ENCODE results near the gene HABP4. TPM values are rescaled to one million over a fixed set of nuclear protein-coding genes. Genes with fewer than 3 reads are reported as not detected.

Gene HABP4
- total RNA-seq, 1 donor from 2014 or later, result 14.3 TPM

- intact Hi-C loops (cut with micrococcal nuclease), result no loop called here
- Mint-ChIP-seq H3K4me1 (ENCODE audit: low read depth) (peaks cover 9% of the 10 kb centered on the region), H3K9me3 (no peaks in the 10 kb centered on the region), H3K4me3 (ENCODE audit: low read depth) (no peak overlapping the region), H3K36me3 (ENCODE audit: low read depth) (no peaks in the 10 kb centered on the region), H3K27me3 (ENCODE audit: low read depth) (no peaks in the 10 kb centered on the region), H3K27ac (no peak overlapping the region)
- no peak for DNase-seq (ENCODE audit: low spot score)
Observed at GRCh38 chr9:96524764-96525163, 74.8 kb downstream of the HABP4 start.

GRCh38 chr9:96532173-96532572, 82.2 kb downstream of the HABP4 start:
- Mint-ChIP-seq H3K4me3 (ENCODE audit: low read depth) (no peak overlapping the region), H3K36me3 (ENCODE audit: low read depth) (peaks cover 5% of the 10 kb centered on the region), H3K27ac (no peak overlapping the region), H3K4me1 (ENCODE audit: low read depth) (no peaks in the 10 kb centered on the region), H3K9me3 (peaks cover 9% of the 10 kb centered on the region), H3K27me3 (ENCODE audit: low read depth) (peaks cover 2% of the 10 kb centered on the region)
- no peak for DNase-seq (ENCODE audit: low spot score)
- intact Hi-C loops (cut with micrococcal nuclease), result no loop called here

GRCh38 chr9:96540106-96540505, 90.1 kb downstream of the HABP4 start:
- H3K36me3 Mint-ChIP-seq (ENCODE audit: low read depth), result no peaks in the 10 kb centered on the region
- H3K4me1 Mint-ChIP-seq (ENCODE audit: low read depth), result no peaks in the 10 kb centered on the region
- H3K4me3 Mint-ChIP-seq (ENCODE audit: low read depth), result no peak overlapping the region
- H3K27me3 Mint-ChIP-seq (ENCODE audit: low read depth), result peaks cover 2% of the 10 kb centered on the region
- H3K27ac Mint-ChIP-seq, result no peak overlapping the region
- DNase-seq (ENCODE audit: low spot score), result no peak
- H3K9me3 Mint-ChIP-seq, result no peaks in the 10 kb centered on the region
- intact Hi-C loops (cut with micrococcal nuclease), result no loop called here

Other genes with a start within 250 kb of the HABP4 start
- gene HSD17B3, start 148.0 kb upstream of the HABP4 start, total RNA-seq, result not detected in 2 replicates
- gene SLC35D2, start 66.5 kb upstream of the HABP4 start, total RNA-seq, result 7.0 and 8.0 TPM in 2 replicates
- gene ZNF367, start 31.8 kb upstream of the HABP4 start, total RNA-seq, result 19.5 and 19.6 TPM in 2 replicates
- gene CDC14B, start 169.7 kb downstream of the HABP4 start, total RNA-seq, result 6.5 and 6.9 TPM in 2 replicates
- gene PRXL2C, start 205.1 kb downstream of the HABP4 start, total RNA-seq, result 11.1 and 13.8 TPM in 2 replicates

Measured in activated T-helper 2 cell treated with anti-CD3 and anti-CD28 coated beads, Interferon-gamma antibody, Interleukin-2, Interleukin-4, amounts not matched to agents 10 μg/mL and 5 μg/mL and 100 μg/mL, durations not matched to agents 14 hours and 24 hours and 36 hours (primary cell).